Hematopoietic multipotent progenitor cell treated with erythropoietin and hydrocortisone succinate and interleukin-3 and kit ligand, for 17 days (in vitro differentiated cells): ENCODE measurements around the gene B4GALT4.
"Not testable (repeated sequence)": the region's sequence is repeated elsewhere in the genome, so short reads cannot be mapped to it uniquely, and the experiment has no call there.

Experiments
- DNase-seq: peaks from one replicate; pipeline ENCODE4 v3.0.0-alpha.2; 2015; ENCODE audit warnings: low spot score

The B4GALT4 gene, protein sequence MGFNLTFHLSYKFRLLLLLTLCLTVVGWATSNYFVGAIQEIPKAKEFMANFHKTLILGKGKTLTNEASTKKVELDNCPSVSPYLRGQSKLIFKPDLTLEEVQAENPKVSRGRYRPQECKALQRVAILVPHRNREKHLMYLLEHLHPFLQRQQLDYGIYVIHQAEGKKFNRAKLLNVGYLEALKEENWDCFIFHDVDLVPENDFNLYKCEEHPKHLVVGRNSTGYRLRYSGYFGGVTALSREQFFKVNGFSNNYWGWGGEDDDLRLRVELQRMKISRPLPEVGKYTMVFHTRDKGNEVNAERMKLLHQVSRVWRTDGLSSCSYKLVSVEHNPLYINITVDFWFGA

DNA sequence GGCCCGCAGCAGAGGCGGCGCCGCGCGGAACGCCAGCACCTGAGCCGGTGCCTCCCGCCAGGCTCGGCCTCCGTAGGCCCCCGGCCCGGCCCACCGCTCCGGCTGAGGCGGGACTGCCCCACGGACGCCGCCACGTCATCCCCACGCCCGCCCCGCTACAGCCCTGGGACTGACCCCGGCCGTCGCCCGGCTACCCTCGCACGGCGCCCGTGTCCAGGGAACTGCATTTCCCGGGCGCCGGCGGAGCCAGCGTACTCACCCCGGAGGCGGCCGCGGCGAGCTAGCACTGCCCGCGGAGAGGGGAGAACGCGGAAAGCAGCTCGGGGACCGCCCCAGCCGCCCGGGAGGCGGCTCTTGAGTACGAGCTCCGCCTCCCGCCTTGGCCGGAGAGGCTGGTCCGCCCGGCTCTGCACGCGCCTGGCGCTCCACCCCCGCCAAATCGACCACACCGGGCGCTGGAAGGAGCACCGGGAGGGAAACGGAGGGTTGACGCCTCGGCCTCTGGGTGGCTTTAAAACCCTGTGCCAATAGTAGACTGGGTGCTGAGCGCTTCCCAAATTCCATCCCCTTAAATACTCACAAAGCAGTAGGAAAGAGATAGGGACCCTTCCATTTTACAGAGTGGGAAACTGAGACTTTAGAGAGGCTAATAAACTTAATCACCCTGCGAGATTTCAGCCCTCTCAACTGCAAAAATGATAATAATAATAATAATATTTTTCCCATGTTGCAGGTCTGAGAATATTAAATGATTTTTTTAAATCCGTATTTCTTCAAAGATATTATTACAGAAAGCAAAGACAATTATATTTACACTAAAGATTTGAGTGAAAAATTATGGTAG, at the start of gene B4GALT4:
Gene B4GALT4 (minus strand): TSS at position 288 of the 844 bp plus-strand sequence. CDS start 10,779 bp downstream, outside the sequence.
- peak; percentile 70 for DNase-seq

DNA sequence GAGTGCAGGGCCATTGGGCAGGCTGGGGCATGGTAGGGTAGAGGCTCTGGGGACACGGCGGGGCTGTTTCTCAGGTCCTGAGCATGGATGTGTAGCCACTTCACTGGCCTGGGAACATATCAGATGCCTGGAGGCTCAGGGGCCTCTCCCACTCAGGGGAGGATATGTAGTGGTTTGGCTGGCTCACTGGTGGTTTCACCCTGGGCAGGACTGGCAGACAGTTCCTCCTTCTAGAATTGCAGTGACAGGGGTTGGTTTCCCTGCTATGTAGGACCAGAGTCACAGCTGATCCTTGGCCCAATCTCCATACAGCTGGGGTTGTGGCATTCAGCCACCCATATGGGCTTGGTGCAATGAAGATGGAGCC, 48.7 kb upstream of the B4GALT4 start:
- DNase-seq: no peak

DNA sequence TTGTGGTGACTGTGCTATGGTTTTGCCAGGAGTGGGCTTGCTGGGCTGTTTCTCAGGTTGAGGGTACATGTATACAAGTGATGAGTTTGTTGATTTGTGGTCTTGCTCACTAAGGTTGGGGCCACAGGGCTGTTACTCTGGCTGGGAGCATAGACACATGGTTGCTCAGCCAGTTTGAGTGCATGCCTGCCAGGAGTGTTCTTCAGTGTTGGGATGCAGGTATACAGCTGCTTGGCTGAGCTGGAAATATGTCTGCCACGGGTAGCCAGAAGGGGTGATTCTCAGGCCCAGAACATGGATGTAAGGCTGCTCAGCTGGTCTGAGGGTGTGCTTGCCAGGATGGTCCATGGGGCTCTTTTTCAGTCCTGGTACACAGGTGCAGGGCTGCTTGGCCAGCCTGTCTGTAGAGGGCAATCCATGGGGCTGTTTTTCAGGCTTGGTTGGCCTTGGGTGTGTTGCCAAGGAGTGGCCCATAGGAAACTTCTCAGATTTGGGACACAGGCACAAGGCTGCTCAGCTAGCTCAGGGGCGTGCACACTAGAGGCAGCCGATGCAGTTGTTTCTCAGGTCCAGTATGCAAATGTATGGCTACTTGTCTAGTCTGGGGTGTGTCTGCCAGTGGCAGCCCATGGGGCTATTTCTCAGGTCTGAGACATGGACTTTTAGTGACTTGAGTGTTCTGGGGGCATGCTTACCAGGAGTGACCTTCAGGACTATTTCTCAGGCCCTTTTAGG, 48.2 kb upstream of the B4GALT4 start:
- DNase-seq: no peak

DNA sequence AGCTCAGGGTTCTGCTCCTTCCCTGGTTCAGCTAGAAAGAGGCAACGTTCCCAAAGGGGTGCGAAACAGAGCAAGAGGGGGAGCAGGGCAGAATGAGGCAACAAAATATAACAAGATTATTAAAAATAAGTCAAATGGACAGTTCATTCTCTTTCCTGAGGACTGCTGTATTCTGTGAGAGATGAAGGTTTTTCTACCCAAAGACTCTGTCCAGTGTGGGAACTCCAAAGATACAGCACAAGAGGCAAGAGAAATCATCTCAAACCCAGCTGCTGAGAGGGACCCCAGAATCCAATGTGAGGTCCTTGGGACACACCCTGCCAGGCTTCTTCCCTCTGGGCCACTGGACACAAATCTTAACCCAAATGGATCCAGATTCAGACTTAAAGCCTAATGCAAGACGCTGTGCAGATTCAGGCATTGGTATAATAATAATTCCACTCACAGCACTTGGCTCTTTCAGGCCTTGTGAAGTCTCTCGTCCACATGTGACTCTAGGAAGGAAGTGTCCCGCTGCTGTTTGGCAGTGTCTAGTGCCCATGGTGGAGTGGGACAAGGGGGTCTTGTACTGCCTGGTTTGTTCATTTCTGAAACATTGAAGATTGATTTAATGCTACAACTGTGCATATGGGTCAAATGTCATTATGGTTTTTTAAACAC, 39.0 kb upstream of the B4GALT4 start:
- DNase-seq: no peak

DNA sequence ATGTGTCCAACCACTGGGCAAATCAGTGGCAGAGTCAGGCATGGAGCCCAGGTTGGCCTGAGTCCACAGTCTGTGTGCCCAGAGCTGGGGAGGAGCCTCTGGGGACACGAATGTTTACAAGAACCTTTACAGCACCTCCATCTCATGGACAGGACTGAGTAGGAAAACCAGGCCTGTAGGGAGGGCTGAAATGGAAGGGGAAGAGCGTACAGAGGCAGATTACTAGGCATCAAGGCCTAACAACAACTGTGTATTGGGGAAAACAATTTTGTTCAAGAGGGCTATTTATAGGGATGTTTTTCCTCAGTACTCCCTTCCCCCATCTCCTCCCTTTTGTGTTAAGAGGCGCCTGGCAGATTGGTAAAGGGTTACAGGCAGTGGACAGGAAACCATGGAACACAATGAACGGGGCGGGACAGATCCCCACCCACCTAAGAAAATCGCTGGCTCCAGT, 38.5 kb upstream of the B4GALT4 start:
- DNase-seq: no peak

DNA sequence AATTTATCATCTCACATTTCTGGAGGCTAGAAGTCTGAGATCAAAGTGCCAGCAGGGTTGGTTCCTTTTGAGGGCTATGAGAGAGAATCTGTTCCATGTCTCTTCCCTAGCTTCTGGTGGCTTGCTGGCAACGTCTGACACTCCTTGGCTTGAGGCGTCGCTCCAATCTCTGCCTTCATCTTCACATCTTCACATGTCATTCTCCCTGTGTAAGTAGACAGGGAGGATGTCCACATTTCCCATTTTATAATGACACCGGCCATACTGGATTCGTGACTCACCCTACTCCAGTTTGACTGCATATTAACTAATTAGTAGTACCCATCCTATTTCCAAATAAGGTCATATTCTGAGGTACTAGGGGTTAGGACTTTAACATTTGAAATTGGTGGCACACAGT, 36.0 kb upstream of the B4GALT4 start:
- DNase-seq: no peak

DNA sequence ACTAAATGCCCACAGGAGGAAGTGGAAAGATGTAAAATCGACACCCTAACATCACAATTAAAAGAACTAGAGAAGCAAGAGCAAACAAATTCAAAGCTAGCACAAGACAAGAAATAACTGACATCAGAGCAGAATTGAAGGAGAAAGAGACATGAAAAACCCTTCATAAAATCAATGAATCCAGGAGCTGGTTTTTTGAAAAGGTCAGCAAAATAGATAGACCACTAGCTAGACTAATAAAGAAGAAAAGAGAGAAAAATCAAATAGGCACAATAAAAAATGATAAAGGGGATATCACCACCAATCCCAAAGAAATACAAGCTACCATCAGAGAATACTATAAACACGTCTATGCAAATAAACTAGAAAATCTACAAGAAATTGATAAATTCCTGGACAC, 29.5 kb upstream of the B4GALT4 start:
- not testable (repeated sequence) for DNase-seq

DNA sequence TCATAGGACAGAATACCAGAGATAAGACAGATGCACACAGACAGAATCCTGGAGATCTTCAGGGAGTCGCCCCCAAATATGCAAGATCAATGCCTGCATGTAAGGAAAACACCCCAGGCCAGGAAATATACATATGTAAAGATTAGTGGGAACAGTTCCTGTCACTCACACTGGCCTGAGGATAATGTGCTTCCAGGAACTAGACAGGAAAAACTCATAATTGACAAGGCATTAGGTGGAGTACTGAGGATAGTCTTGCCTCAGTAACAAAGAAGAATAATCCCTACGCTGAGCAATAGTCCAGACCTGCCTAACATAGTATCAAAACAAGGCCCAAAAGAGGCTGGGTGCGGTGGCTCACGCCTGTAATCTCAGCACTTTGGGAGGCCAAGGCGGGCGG, 20.4 kb upstream of the B4GALT4 start:
- DNase-seq: no peak

DNA sequence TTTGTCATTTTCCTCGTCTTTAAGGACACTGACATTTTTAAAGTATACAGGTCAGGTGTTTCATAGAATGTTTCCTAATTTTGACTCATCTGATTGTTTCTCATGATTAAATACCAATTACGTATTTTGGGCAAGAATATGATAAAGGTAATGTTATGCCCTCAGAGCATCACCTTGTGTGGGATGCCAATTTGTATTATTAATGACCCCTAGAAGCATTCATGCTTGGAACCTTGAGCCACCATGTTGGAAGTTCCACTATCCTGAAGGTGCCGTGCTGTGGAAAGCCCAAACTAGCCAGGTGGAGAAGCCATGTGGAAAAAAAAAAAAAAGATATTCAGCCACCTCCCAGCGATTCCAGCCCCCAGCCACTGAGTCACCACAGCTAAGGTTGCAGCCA, 19.1 kb upstream of the B4GALT4 start:
- no peak for DNase-seq

DNA sequence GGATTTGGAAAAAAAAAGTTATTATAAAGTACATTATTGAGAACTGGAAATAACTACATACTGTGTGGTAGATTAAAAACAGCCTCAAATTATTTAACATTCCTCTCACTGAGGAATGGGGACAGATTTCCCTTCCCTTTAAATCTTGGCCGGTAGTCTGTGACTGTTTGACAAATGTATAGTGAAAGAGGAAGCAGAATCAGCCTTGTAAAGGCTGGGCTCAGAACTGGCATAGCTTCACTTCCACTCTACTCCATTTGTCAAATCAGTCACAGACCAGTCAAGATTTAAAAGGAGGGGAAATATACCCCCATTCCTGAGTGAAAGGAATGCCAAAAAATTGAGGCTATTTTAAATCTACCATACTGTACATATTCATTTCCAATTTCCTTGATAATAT, 18.2 kb upstream of the B4GALT4 start:
- no peak for DNase-seq

DNA sequence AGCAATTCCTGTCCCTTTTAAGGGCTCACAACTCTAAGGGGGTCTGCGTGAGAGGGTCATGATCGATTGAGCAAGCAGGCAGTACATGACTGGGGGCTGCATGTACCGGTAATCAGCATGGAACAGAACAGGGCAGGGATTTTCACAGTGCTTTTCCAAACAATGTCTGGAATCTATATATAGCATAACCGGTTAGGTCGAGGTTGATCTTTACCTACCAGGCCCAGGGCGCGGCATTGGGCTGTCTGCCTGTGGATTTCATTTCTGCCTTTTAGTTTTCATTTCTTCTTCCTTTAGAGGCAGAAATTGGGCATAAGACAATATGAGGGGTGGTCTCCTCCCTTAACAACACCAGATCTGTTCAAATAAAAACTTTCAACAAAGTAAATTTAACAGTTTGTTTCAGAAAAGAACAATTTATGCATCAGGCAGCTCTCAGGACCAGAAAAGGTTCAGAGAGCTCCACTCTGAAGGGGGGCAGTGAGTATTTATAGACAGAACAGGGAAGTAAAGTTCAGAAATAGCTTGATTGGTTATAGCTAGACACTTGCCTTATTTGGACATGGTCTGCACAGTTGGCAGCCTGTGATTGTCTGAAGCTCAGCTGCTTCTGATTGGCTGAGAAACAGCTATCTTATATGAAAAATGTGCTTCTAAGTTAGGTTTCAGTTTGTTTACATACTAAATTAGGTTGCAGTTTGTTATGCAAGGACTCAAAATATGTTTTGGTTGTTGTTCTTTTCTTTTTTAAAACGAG, 17.2 kb upstream of the B4GALT4 start:
- no peak for DNase-seq

DNA sequence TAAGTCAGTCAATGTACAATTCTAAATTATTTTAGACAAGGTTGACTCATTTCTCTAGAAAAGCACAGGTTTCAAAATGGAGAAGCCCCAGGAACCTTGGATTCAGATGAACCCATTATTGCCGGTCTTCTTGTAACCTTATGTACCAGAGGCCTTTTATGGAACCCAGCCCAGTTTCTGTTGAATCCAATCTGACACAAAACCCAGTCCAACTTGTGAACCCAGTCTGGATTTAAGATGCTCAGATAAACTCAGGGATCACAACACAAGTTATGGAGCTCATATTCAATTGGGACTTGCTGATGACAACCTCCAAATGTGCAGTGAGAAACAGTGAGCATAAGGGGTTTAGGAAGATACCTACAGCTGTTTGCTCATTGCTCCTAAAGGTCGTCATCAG, 16.4 kb upstream of the B4GALT4 start:
- no peak for DNase-seq

DNA sequence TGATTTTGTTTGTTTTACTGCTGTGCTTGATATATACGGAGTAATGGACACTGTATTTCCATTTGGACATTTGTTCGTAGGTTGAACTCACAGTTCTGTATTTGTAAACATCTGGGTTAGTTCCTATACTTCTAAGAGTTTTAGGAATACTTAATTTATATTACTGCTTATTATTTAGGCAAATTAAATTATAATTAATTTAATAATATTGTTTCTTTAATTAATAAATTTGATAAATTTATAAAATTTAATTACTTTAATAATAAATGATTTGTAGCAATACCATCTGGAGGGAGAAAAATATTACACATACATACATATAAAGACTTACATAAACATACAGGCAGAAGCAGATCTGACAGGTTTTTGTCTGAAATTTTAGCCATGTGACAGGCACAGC, 14.5 kb upstream of the B4GALT4 start:
- no peak for DNase-seq

DNA sequence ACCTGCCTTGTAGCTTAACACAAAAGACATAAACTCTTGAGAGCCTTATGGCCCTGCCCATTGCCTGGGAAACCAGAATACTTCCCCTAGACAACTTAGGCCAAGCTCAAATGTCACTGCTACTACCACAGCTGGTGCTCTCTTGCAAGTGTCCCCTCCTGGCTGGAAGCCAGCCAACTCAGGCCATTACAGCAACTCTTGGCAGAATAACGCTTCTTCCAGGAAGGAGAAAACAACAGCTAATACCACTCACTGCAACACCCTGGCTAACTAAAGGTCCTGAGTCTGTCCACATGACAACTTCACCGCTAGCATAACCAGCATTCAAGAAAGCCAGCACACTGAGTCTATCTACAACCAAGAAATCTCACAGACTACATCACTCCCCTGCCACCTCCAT, 5.1 kb upstream of the B4GALT4 start:
- no peak for DNase-seq

DNA sequence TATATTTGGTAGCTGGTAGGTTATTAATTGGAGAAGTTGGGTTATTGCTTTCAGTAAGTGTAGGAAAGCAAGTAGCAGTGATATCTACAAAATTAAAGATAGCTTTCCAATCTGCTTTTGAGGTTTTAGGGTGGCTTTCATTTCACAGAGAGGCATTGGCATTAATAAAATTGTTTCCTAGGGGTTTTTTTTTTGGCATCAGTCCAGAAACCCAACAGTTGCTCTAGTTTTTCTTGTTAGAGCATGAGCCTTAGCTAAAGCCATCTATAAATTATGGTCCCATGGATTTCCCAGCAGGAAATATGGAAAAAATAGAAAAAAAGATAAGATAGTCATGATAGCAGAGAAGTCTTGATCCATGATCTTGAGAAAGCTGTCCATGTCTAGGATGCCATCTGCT, 3.0 kb upstream of the B4GALT4 start:
- DNase-seq: no peak

DNA sequence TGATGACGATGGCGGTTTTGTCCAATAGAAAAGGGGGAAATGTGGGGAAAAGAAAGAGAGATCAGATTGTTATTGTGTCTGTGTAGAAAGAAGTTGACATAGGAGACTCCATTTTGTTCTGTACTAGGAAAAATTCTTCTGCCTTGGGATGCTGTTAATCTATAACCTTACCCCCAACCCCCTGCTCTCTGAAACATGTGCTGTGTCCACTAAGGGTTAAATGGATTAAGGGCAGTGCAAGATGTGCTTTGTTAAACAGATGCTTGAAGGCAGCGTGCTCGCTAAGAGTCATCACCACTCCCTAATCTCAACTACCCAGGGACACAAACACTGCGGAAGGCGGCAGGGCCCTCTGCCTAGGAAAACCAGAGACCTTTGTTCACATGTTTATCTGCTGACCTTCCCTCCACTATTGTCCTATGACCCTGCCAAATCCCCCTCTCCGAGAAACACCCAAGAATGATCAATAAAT, 2.4 kb upstream of the B4GALT4 start:
- not testable (repeated sequence) for DNase-seq

DNA sequence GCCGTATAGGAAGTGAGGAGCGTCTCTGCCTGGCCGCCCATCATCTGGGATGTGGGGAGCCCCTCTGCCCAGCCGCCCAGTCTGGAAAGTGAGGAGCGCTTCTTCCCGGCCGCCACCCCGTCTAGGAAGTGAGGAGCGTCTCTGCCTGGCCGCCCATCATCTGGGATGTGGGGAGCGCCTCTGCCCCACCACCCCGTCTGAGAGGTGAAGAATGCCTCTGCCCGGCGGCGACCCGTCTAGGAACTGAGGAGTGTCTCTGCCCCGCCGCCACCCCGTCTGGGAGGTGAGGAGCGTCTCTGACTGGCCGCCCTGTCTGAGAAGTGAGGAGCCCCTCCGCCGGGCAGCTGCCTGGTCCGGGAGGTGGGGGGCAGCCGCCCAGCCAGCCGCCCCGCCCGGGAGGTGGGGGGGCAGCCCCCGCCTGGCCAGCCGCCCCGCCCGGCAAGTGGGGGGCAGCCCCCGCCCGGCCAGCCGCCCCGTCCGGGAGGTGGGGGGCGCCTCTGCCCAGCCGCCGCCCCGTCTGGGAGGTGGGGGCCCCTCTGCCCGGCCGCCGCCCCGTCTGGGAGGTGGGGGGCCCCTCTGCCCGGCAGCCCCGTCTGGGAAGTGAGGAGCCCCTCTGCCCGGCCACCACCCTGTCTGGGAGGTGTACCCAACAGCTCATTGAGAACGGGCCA, 1.8 kb upstream of the B4GALT4 start:
- DNase-seq: not testable (repeated sequence)

DNA sequence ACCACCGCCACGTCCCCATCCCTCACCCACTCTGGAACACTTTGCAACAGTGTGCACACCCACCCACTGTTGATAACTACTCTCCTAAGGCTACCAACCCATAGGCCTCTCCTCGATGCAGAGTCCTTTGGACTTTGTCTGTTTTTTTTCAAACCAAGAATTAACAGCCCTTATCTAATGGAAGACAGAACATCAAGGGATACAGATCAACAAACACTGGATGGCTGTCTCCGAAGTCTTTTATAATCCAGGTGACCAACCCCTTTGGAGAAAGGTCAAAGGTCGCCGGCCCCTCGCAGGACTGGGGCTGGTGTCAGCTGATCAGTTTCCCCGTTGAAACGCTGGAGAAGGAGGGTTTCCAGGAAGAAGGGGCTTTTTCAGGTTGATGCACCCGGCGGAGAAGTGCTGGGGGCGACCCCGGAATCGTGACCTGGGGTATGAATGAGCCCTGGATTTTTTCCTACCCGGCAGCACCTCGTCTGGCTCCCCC, 532 bp downstream of the B4GALT4 start:
- DNase-seq: peak; percentile 29

DNA sequence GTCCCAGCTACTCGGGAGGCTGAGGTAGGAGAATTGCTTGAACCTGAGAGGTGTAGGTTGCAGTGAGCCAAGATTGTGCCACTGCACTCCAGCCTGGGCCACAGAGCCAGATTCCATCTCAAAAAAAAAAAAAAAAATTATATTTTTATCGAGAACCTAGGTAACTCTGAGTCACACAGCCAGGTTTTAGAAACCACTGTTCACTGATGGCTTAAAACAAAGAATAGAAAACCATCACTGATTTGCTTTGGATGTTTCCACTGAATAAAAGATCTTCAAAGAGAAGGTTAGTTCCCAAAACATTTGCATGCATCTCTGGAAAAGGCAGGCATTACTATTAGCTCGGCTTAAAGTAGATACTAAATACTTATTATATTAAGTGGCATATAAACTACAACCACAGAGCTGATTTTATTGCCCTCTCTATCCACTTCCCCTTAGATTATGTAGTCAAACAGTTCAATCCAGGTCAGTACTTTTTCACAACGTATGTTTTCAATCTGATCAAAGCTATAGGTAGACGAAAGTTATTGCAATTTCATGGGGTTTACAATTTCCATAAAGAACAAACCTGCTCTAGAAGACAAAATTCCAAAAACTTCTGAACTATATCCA, 1.4 kb downstream of the B4GALT4 start:
- no peak for DNase-seq

DNA sequence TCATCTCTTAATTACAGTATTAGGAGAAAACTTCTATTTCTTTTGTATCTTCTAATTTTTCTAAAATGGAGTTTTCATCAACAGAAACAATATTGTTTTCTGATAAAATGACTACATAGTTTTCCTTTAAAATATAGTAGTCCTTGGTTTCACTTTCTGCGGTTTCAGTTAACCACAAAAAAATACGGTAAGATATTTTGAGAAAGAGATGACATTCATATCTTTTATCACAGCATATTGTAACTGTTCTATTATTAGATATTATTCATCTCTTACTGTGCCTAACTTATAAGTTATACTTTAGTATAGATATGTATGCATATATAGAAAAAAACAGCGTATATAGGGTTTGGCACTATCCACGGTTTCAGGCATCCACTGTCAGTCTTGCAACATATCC, 2.3 kb downstream of the B4GALT4 start:
- no peak for DNase-seq
